Endothelial cell of hepatic sinusoid (primary cell): Measurements from ENCODE around the gene AMELY.
"Not testable (repeated sequence)": the region's sequence is repeated elsewhere in the genome, so short reads cannot be mapped to it uniquely, and the experiment has no call there.

Experiments used
- in situ Hi-C: cut with HindIII; loops from 2 replicates; pipeline ENCODE4 v1.10.0; 2017; ENCODE audit warnings: low sequenced_read_pairs

AMELY gene, protein sequence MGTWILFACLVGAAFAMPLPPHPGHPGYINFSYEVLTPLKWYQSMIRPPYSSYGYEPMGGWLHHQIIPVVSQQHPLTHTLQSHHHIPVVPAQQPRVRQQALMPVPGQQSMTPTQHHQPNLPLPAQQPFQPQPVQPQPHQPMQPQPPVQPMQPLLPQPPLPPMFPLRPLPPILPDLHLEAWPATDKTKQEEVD

DNA sequence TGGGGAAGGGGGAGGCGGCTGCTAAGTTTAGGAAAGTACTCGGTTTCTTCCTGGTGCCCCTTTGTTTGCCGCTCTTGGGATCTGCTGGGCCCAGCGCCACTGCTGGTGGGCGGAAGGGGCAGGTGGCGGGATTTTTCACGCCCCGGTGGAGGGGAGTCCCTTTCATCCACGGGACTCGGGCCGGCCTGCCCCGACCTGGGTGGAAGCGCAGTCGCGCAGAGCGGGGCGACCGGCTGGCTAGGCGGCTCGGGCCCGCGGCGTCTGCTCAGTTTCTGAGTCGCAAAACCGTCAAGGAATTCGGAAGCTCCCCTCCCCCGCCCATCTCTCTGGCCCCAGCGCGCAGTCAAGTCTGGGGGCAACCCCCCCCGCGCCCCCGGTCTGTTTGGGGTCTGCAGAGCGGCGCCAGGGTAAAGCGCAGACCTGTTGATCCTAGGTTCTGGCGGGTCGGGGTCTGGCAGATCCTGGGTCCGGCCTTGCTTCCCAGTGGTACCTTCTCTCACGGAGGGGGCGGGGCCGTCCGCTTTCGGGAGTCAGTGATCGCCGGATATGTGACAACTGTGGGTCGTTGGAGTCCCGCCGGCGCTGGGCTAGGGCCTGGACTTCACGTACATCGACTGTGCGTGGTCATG is at the start of gene AMELY:
TSS of gene AMELY (minus strand) at position 500 of the 629 bp plus-strand sequence. CDS start 39,144 bp downstream, outside the sequence.
- in situ Hi-C loops, result no loop called here

DNA sequence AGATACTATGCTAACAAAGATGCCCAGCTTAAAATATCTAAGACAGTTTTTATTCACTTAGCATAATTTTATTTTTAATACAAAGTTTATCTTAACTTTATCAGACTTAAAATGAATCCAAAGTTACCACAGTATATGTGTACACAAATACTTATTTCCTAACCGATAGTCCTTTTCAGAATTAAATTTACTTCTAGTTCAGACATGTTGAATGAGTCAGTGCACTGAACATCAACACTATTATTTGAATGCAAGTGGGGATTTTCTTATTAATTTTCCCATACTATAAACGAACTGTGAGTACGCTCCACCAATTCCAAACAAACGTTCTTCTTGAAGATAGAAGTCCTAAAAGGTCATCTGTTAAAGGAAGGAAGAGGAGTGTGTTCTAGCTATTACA is 38.4 kb upstream of the AMELY start:
- in situ Hi-C loops, result no loop called here

DNA sequence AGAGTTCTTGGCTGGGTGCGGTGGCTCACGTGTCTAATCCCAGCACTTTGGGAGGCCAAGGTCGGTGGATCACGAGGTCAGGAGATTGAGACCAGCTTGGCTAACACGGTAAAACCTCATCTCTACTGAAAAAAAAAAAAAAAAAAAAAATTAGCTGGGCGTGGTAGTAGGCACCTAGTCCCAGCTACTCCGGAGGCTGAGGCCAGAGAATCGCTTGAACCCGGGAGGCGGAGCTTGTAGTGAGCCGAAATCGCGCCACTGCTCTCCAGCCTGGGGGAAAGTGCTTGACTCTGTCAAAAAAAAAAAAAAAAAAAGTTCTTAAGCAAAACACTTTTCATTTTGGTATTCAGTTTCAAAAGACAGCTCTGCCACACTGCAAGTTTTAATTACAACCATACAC is 36.8 kb upstream of the AMELY start:
- in situ Hi-C loops, result no loop called here

DNA sequence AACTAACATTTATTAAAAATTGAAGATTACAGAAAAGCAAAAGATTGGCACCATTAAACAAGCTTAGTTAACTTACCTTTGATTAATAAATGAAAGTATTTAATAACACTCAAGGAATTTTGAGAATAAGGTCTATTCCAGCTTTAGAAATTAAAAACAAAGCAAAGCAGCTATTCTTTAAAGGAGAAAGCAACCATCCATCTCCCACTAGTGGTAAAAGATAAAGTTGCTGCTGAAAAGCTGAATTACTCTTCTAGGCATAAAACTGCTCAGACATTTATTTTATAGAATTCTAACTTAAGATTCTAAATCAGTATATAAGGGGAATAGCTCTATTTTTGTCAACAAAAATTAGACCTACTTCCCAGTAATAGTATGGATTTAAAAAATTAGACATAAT is 36.1 kb upstream of the AMELY start:
- in situ Hi-C loops, result no loop called here

DNA sequence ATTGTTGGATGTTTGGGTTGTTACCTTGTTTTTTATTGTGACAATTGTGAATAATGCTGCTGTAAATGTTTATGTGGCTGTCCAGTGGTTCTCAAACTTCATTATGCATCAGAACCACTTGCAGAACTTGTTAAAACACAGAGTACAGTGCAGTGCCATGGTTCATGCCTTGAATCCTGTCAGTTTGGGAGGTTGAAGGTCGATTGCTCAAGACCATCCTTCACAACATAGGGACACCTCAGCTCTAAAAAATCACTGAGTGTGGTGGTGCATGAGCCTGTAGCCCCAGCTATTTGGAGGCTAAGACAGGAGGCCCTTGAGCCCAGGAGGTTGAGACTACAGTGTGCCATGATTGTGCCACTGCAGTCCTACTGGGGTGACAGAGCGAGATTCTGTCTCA is 23.9 kb upstream of the AMELY start:
- in situ Hi-C loops, result no loop called here

DNA sequence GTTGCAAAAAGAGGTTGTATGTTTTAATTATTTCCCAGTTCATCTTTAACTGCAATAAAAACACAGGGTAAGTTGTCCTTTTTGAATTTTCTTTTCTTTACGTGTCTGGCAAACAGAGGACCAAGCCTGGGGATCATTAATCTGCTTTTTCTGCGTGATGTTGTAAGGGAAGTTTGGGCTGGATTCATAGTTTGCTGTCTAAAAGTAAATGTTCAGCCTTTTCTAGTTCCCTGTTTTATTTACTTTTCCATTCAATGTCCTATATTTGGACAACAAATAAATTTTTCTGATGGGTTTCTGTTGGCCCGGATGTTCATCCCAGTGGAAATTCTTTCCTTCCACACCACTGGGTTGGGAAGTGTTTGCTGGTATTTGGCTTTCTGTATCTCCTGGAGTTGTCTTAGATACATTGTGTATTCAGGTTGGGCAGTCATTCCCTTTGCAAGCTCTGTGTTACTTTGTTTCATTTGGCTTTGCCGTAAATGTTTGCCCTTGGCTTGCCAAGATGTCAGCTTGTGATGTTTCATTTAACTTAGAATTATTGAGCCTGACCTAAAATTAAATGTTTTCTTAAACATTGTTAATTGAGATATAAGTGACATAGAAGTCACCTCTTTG is 20.3 kb upstream of the AMELY start:
- in situ Hi-C loops, result no loop called here

DNA sequence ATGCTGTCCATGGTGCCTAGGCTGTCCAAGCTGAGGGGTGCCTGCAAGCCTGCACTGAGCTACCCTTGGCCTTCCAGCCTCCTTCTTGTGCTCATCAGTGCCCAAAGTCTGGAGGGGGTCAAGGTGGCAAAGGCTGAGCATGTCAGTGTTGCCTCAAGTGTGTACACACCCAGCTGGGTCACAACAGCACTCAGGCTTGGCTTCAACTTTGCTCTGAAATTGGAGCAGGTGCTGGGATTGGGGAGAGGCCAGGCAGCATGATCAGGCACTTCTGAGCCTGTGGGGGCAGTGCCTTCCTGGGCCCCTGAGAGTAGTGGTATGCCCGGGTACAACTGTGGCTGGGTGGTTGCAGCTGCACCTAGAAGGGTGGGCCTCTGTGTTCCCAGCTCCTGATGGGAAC is 17.7 kb upstream of the AMELY start:
- in situ Hi-C loops, result no loop called here

DNA sequence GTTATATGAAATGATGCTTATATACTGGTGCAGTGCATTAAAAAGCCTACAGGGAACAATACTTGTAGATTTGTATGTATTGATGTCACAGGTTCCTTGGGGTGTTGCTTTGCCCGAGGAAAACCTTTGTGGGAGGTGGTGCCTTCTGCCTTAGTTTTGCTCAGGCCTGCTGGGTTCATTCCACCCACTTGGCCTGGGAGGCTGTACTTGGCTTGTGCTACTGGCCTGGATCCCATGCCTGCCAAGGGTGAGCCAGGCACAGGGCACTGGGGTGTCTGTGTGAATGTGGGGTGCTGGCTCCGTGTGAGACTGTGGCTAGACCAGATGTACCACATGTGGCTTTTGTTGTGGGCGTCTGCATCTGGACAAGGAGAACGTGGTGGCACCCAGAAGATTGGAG is 16.7 kb upstream of the AMELY start:
- in situ Hi-C loops, result no loop called here

DNA sequence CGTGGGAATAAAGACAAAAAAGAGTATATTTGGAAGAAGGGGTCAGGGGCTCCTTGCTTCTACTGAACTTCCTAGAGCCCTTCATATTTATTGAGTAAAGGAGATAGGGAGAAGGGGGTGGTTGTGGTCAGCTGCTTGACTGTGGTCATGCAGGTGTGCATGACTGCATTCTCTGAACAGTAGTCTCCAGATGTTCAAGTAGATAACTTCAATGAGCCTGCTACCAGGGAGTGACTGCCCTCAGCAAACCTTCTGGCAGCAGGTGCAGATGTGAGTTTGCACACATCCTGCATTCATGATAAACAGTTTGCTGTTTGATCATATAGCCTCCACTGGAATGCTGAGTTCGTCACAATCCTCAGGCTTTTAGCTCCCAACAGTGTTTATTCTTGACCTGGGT is 9.5 kb upstream of the AMELY start:
- in situ Hi-C loops, result no loop called here

DNA sequence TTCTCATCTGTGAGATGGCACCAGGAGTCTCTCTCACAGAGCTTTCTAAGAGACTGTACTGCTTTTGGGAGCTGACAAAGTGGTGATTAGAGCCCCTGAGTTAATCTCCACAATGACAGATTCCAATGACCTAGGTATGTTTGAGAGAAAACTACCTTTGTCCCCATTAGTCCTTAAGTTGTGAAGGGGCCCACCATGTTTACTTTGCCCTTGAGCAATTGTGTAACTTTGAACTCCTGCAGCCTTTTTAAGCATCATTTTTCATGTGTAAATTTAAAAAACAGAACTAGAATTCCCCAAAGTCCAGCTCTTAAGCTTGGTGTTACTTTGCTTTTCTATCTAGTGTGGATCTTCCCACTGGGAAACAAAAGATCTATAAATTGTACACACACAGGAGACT is 1.8 kb upstream of the AMELY start:
- in situ Hi-C loops, result no loop called here

DNA sequence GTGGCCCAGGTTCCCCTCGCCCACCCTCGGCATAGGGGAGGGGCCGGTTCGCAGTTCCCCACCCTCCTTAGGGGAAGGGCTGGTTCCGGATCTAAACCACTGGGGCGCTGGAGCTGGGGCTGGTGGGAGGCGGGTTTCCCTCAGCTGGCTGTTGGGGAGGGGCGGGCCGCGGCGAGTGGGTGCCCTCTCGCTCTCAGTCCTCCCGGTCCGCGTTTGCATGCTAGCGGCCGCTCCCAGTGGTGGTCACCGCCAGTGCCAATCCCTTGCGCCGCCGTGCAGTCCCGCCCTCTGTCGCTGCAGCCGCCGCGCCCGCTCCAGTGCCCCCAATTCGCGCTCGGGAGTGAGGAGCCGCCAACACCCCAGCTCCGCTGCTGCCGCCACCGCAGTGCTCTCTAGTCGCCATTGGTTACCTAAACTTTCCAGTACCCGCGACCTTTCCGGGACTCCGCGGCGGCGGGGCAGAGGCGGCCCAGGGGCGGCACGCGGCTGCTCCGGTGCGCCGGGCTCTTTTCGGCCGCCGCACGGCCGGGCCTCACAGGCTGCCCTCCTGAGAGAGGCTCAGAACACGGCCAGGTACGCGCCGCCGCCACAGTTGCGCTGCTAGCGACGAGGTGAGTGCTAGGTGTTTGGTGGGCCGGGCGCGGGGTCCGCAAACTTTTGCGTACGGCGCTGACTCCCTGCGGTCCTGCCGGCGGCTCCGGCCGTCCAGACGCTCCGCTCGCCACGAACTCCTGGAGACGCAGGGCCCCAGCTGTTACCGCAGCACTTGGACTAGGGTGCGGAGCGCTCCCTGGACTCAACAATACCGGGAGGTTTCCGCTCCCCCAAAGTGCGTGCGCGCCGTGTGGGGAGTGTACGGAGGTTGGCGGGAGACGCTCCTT is 940 bp downstream of the AMELY start, which contains the start of gene TBL1Y:
TSS of gene TBL1Y (plus strand) at position 326 of the 881 bp plus-strand sequence. CDS start 114,388 bp downstream, outside the sequence.
- in situ Hi-C loops, result no loop called here

DNA sequence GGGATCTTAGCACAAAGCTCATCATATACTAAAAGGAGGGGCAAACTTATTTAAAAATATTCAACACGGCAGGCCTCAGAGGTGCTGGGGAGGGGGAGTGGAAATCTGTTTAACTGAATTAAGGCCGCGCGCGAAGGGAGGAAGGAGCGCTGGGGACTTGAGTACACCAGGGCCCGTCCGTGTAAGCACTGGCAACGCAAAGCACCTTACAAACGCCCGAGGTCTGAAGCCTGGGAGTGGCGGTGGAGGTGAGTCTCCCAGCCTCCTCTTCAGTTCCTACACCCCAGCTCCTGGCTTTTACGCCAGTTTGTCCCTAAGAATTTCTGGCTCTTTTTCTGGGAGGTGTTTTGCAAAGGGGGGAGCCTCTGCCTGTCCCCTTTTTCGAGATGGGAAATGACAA is 1.7 kb downstream of the AMELY start:
- in situ Hi-C loops, result no loop called here

DNA sequence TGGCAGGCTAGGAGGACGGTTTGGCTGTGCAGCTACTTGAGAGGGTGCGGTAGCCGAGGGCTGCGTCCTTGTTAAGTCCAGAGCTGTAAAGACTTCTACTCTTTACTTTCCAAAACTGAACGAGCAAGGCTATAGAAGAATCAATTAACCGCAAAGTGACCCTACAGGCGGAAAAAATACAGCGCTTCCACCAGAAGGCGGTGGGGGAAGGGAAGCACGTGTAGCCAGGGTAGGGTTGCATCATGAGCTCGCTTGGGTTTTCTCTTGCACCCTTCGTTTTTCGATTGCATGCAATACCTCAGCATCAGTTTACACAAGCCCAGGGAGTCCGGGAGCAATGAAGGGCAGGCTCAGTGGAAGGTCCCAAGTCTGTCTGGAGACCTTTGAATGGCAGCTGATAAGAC is 2.4 kb downstream of the AMELY start:
- in situ Hi-C loops, result no loop called here

DNA sequence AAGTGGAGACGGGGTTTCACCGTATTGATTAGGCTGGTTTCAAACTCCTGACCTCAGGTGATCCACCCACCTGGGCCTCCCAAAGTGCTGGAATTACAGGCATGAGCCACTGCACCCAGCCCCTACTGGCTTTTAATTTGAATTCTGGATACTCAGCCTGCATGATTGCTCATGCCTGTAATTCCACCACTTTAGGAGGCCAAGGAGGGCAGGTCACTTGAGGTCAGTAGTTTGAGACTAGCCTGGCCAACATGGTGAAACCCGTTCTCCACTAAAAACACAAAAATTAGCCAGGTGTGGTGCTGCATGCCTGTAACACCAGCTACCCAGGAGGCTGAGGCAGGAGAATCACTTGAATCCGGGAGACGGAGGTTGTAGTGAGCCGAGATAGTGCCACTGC is 3.5 kb downstream of the AMELY start:
- in situ Hi-C loops, result not testable (repeated sequence)

DNA sequence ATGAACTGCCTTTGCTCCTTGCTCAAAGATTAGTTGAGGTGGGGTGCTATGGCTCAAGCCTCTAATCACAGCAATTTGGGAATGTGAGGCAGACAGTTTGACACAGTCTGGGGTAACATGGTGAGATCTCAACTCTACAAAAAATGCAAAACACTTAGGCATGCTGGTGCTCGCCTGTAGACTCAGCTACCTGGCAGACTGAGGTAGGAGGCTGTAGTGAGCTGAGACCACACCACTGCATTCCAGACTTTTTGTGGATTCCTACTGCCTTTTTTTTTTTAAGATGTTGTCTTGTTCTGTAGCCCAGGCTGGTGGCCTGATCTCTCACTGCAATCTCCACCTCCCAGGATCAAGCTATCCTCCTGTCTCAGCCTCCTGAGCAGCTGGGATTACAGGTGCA is 4.0 kb downstream of the AMELY start:
- in situ Hi-C loops, result no loop called here

DNA sequence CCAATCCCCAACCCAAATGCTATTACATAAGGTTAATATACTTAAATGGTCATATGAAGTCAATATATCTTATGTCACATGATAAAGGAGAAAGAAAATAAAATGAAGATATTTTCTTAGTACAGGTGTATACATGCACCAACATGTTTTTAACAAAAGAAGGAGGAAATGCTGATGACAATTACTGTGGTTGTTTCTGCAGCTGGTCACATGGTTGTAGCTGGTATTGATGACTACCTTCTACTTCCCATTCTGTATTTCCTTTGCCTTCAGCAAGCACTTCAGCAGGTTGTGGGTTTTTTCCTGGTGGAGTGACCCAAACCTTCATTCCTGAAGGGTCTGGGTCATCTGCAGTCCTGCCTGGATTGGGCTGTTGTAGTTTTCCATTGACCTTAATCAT is 9.4 kb downstream of the AMELY start:
- in situ Hi-C loops, result not testable (repeated sequence)

DNA sequence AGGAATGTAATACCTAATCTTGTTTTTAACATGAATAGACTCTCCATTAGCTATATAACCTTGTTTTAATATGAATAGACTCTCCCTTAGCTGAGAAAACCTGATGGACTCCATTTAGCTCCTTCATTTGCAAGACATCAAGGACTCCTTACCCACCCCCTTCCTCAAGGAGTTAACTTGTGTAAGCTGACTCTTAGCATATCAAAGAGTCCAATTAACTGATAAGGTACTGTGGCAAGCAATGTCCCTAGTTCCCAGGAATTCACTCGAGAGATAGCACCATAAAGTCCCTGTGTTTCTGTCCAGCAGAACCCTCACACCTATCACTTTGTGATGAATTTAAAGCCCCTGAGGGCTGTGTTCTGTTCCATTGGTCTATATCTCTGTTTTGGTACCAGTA is 16.3 kb downstream of the AMELY start:
- in situ Hi-C loops, result no loop called here

DNA sequence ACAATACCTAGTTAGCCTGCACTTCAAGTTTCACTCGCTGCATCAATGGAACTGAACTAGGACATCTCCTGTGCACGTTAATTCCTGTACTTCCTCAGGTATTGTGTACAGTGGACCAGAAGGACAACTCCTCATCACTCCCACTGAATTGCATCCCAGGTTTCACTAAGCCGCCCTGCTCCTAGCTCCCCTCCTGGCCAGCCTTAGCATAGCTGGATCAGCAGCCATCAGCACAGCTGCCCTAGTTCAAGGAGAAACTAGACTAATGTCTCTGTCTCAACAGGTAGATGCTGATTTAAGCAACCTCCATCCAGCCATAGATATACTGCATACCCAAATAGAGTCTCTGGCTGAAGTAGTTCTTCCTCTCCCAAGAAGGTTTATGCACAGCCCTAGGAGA is 17.1 kb downstream of the AMELY start:
- in situ Hi-C loops, result no loop called here

DNA sequence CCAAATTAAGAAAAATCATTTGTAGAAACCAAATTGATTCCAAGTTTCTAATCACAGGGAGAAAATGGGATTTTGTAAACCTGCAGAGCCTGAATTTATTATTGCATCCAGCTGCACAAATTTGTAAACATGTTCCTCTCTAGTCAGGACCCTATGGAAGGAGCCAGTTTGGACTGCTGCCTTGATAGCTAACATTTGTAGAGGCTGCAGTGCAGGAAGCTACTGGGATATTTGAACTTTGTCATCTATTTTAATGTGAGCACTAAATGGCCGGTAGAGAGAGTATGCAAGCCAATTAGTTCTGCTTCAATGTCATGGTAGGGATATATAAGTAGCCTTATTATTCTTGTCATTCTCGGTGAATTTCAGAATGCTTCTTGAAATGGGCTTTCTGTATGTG is 62.2 kb downstream of the AMELY start:
- in situ Hi-C loops, result no loop called here

DNA sequence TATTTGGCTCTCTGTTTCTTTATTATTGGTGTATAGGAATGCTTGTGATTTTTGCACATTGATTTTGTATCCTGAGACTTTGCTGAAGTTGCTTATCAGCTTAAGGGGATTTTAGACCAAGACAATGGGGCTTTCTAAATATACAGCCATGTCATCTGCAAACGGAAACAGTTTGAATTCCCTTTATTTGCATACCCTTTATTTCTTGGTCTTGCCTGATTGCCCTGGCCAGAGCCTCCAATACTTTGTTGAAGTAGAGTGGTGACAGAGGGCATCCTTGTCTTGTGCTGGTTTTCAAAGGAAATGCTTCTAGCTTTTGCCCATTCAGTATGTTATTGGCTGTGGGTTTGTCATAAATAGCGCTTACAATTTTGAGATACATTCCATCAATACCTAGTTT is 68.9 kb downstream of the AMELY start:
- in situ Hi-C loops, result not testable (repeated sequence)
